ENCODE measurements around the gene FOCAD.

- no peak for TF ChIP-seq CSRNP3 (CRISPR knock-in tag; IDR thresholded peaks at IDR 0.05)
- TF ChIP-seq CREB5 (CRISPR knock-in tag; IDR thresholded peaks at IDR 0.05; ENCODE audit: low read depth) = no peak
These were observed 297.4 kb downstream of the FOCAD start for GRCh38 chr9:20981486-20981885.

All from SK-N-SH treated with all-trans-retinoic acid at 6 μM for 48 hours (cell line).